BLaER1 treated with 17β-estradiol and CSF1 and Interleukin-3, amounts not matched to agents 10 nM and 100 nM (cell line): ENCODE measurements around the gene ZBTB46.
A peak's percentile ranks its signal among the peaks of the same experiment; 100 is the strongest.
"Not testable (repeated sequence)": the region's sequence is repeated elsewhere in the genome, so short reads cannot be mapped to it uniquely, and the experiment has no call there.

Experiments
- H3K27ac ChIP-seq, 11 experiments: shearing (Covaris generic); formaldehyde crosslinking; 2 replicates each; pipeline ENCODE4 v1.8.1; 2022
- H3K27me3 ChIP-seq, 11 experiments: shearing (Covaris generic); formaldehyde crosslinking; 2 replicates each; pipeline ENCODE4 v1.8.1; 2022
- H3K36me3 ChIP-seq, 11 experiments: shearing (Covaris generic); formaldehyde crosslinking; 2 replicates each; pipeline ENCODE4 v1.8.1; 2022
- H3K4me1 ChIP-seq, 10 experiments: shearing (Covaris generic); formaldehyde crosslinking; 2 replicates each; pipeline ENCODE4 v1.8.1; 2022
- H3K4me2 ChIP-seq, 11 experiments: shearing (Covaris generic); formaldehyde crosslinking; 2 replicates each; pipeline ENCODE4 v1.8.1; 2022
- H3K4me3 ChIP-seq, 10 experiments: shearing (Covaris generic); formaldehyde crosslinking; 2 replicates each; pipeline ENCODE4 v1.8.1; 2022
- H3K9ac ChIP-seq, 11 experiments: shearing (Covaris generic); formaldehyde crosslinking; 2 replicates each; pipeline ENCODE4 v1.8.1; 2022
- H3K9me3 ChIP-seq, 11 experiments: shearing (Covaris generic); formaldehyde crosslinking; replicated peaks in 1 of 11; 2 replicates each; pipeline ENCODE4 v1.8.1; 2022
- H4K20me1 ChIP-seq, 11 experiments: shearing (Covaris generic); formaldehyde crosslinking; 2 replicates each; pipeline ENCODE4 v1.8.1; 2022
- Cebpa-rat ChIP-seq, 11 experiments: shearing (Covaris generic); IDR thresholded peaks; 2 replicates each; pipeline ENCODE4 v1.8.1; 2022

ZBTB46 gene

DNA sequence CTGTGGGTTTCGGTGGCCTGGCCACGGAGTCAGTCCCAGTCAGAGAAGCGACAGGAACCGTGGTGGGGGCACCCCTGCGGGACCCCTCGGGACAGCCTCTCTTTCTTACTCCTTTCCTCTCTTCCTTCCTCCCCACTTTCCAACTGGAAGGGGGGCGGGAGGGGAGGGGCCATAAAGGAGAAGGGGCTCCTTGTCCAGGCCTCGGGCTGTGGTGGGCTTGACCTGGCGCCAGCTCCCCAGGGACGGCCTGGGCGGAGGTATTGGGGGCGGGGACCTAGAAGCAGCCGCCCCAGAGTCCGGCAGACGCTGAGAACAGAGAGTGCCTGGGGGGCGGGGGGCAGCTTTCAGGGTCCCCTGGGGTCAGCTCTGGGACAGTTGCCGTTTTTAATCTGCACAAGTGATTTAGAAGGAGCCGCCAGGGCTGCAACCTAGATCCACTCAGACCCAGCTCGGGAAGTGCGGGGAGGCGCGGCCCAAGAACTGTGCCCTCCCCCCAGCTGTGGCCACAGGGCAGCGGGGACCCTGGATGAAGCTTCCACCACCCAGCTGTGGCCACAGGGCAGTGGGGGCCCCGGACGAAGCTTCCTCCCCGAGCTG, 23.8 kb upstream of the ZBTB46 start:
- peak overlapping the region; percentile 60 to 85 (median 72) for H3K9ac ChIP-seq
- peak overlapping the region; percentile 91 to 99 (median 97) for H3K4me2 ChIP-seq
- no peaks in the 10 kb centered on the region for H3K36me3 ChIP-seq
- H3K27ac ChIP-seq = peak overlapping the region; percentile 30 to 93 (median 81); a peak in 21 of 22 replicates
- peak overlapping the region in 9 of 10 experiments; percentile 8 to 56 (median 34); a peak in 12 of 20 replicates for H3K4me3 ChIP-seq
- peaks cover 76 to 100% (median 89%) of the 10 kb centered on the region in 10 experiments for H3K4me1 ChIP-seq
- TF ChIP-seq Cebpa-rat (IDR thresholded peaks at IDR 0.05) = no peak
- peaks cover 0 to 3% (median 0%) of the 10 kb centered on the region in 11 experiments; a peak in 2 of 22 replicates for H3K9me3 ChIP-seq
- no peaks in the 10 kb centered on the region for H4K20me1 ChIP-seq
- H3K27me3 ChIP-seq = no peaks in the 10 kb centered on the region

DNA sequence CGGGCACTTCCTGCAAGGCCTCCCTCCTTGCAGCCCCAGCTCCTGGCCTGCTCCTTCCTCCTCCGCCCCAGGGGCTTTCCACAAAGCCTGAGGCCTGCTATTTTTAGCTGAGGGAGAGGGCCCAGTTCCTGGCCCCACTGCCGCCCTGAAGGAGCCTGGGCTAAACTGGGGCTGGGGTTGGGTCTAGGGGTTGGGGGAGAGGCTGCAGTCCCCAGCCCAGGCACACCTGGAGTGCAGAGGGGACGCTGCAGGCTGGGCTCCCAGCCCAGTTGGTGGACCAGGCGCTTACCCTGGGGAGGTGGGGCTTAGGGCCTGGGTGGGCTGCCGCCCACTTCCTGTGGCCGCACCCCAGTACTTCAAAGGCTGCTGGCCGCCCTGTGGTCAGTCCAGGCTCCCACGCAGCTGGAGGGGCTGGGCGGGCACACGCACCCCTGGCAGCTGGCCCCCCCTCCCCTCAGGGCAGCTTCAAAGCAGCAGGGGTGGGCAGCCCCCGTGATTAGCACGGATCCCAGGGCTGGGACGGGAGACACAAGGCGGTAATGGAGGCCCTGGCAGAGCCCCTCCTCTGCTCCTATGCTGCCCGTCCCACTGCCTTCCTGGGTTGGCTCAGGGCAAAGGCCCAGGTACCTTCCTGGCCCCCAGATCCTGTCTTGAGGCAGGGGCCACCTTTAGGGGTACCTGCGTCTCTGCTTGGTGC, 23.2 kb upstream of the ZBTB46 start:
- Histone ChIP-seq H3K4me2 (peak overlapping the region; percentile 91 to 99 (median 97)), H3K9ac (peak overlapping the region; percentile 60 to 85 (median 72); a peak in 21 of 22 replicates), H3K27me3 (no peaks in the 10 kb centered on the region), H3K4me3 (peak overlapping the region in 9 of 10 experiments; percentile 8 to 56 (median 34); a peak in 12 of 20 replicates), H3K4me1 (peaks cover 70 to 97% (median 83%) of the 10 kb centered on the region in 10 experiments), H3K36me3 (no peaks in the 10 kb centered on the region), H3K27ac (peak overlapping the region; percentile 30 to 93 (median 81); a peak in 20 of 22 replicates), H3K9me3 (peaks cover 0 to 6% (median 0%) of the 10 kb centered on the region in 11 experiments; a peak in 2 of 22 replicates), H4K20me1 (no peaks in the 10 kb centered on the region)
- no peak for TF ChIP-seq Cebpa-rat (IDR thresholded peaks at IDR 0.05)

DNA sequence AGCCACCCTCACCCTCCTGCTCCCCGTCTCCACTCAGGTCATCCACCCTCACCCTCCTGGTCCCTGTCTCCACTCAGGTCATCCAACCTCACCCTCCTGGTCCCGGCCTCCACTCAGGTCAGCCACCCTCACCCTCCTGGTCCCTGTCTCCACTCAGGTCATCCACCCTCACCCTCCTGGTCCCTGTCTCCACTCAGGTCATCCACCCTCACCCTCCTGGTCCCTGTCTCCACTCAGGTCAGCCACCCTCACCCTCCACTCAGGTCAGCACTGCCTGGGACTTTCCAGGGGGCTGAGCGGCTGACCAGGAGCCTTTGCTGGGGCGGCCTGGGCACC, 22.6 kb upstream of the ZBTB46 start:
- not testable (repeated sequence) for H4K20me1 ChIP-seq, H3K27me3 ChIP-seq, H3K36me3 ChIP-seq, H3K9me3 ChIP-seq
- peaks cover 64 to 92% (median 78%) of the 10 kb centered on the region in 10 experiments for H3K4me1 ChIP-seq
- peak overlapping the region; percentile 60 to 85 (median 72); a peak in 19 of 22 replicates for H3K9ac ChIP-seq
- peak overlapping the region in 10 of 11 experiments; percentile 63 to 93 (median 83); a peak in 19 of 22 replicates for H3K27ac ChIP-seq
- peak overlapping the region; percentile 91 to 99 (median 97) for H3K4me2 ChIP-seq
- peak overlapping the region in 6 of 10 experiments; percentile 13 to 56 (median 36); a peak in 7 of 20 replicates for H3K4me3 ChIP-seq

DNA sequence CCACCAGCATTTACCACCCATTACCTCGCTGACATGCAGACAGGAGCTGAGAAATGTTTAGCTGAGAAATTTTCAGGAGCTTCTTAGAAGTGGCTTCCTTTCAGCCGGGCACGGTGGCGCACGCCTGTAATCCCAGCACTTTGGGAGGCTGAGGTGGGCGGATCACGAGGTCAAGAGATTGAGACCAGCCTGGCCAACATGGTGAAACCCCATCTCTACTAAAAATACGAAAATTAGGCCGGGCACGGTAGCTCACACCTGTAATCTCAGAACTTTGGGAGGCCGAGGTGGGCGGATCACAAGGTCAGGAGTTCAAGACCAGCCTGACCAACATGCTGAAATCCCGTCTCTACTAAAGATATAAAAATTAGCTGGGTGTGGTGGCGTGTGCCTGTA, 20.5 kb upstream of the ZBTB46 start:
- Histone ChIP-seq H3K4me2 (peak overlapping the region; percentile 9 to 99 (median 68); a peak in 20 of 22 replicates), H3K4me1 (peaks cover 64 to 92% (median 78%) of the 10 kb centered on the region in 10 experiments)
- H3K9me3 ChIP-seq, H3K27me3 ChIP-seq, H4K20me1 ChIP-seq, H3K27ac ChIP-seq, H3K36me3 ChIP-seq, H3K9ac ChIP-seq, H3K4me3 ChIP-seq: not testable (repeated sequence)

DNA sequence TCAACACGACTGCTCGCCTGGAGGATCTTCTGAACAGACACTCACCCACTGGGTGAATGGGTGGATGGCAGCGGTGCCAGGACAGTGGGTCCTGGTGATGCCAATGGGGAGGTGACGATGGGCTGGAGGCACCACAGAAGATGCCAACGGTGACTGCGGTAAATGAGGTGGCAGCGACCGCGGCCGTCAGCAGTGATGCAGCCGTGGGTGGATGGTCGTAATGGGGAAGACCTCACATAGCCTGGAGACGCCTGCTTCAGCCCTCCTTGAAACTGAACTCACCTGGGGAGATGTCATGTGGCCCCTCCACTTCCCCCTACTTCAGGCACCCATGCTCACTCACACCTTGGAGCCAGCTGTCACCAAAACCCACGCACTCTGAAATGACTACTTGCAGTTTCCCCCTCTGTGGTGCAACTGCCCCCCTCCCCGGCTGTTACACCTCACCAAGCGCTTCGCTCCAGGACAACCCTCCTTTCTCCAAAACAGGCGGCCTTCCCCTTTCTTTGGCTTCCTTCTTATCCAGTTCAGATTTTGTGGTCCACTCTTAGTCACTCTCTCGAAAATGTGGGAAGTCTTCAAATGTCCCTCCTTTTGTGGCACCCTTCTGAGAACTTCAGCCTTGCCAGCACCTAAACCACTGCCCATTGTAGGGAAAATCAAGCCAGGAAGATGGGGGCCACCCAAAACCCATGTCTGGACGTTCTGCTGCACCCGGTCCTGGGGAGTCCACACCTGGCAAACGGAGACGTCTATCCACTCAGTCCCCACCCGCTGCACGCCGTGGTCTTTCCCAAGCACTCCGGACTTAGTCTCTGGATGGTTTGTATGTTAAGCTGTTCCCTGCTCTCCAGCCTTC, 19.9 kb upstream of the ZBTB46 start:
- H3K9ac ChIP-seq = 0 out of 22 replicates have a peak overlapping the region, but pooled peaks of 1 of the 11 experiments have one; percentile 2
- H4K20me1 ChIP-seq = no peaks in the 10 kb centered on the region
- H3K4me2 ChIP-seq = peak overlapping the region; percentile 9 to 99 (median 68)
- no peak overlapping the region for H3K4me3 ChIP-seq
- peaks cover 64 to 92% (median 78%) of the 10 kb centered on the region in 10 experiments for H3K4me1 ChIP-seq
- H3K27ac ChIP-seq = no peak overlapping the region; a peak in 1 of 22 replicates
- H3K27me3 ChIP-seq = no peaks in the 10 kb centered on the region
- no peak for TF ChIP-seq Cebpa-rat (IDR thresholded peaks at IDR 0.05)
- H3K9me3 ChIP-seq = peaks cover 0 to 6% (median 0%) of the 10 kb centered on the region in 11 experiments; a peak in 2 of 22 replicates
- H3K36me3 ChIP-seq = no peaks in the 10 kb centered on the region

DNA sequence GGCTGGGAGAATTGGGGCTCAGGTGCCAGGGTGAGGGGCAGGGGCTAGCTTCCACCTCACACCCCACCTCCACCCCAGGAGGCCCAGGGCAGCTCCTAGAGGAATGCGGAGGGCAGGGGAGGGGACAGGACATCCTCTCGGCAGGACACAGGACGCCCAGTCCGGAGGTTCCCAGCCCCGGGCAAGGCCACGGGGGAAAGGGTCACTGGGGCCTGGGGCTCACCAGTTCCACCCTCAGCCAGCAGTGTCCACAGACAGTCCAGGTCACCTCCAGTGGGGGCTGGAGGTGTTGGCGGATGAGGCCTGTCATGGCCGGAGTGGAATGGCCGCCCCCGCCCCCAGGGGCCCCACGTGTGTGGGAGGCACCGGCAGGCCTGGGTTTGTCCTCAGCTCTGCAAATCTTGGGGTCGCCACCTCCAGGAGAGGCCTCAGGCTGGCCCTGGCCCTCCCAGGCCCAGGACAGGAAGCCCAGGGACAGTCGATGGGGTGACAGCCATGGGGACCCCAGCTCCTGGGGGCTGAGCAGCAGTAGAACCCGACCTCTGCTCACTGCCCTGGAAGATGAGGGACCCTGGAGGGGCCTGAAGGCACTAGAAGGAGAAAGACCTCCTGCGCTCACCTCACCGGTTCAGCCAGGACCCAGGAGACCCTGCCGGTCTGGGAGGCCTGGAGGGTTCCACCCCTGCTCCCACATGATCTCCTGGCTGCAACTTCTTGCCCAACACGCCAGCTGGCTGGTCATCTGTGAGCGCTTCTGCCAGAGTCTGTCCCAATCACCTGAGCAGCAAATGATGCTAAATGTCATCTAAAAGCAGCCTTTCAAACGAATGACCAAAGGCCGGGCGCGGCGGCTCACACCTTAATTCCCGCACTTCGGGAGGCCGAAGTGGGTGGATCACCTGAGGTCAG, 17.2 kb upstream of the ZBTB46 start:
- Histone ChIP-seq H3K9ac (peak overlapping the region; percentile 2 to 71 (median 59); a peak in 18 of 22 replicates), H3K4me3 (peak overlapping the region in 5 of 10 experiments; percentile 23 to 61 (median 47); a peak in 6 of 20 replicates), H4K20me1 (peaks cover 0 to 13% (median 0%) of the 10 kb centered on the region in 11 experiments; a peak in 3 of 22 replicates), H3K4me1 (peaks cover 64 to 92% (median 78%) of the 10 kb centered on the region in 10 experiments), H3K27me3 (peaks cover 0 to 22% (median 0%) of the 10 kb centered on the region in 11 experiments; a peak in 5 of 22 replicates), H3K27ac (peak overlapping the region in 10 of 11 experiments; percentile 23 to 75 (median 68); a peak in 18 of 22 replicates), H3K9me3 (peaks cover 0 to 6% (median 0%) of the 10 kb centered on the region in 11 experiments; a peak in 2 of 22 replicates), H3K4me2 (peak overlapping the region; percentile 81 to 100 (median 98)), H3K36me3 (no peaks in the 10 kb centered on the region)
- no peak for TF ChIP-seq Cebpa-rat (IDR thresholded peaks at IDR 0.05)

DNA sequence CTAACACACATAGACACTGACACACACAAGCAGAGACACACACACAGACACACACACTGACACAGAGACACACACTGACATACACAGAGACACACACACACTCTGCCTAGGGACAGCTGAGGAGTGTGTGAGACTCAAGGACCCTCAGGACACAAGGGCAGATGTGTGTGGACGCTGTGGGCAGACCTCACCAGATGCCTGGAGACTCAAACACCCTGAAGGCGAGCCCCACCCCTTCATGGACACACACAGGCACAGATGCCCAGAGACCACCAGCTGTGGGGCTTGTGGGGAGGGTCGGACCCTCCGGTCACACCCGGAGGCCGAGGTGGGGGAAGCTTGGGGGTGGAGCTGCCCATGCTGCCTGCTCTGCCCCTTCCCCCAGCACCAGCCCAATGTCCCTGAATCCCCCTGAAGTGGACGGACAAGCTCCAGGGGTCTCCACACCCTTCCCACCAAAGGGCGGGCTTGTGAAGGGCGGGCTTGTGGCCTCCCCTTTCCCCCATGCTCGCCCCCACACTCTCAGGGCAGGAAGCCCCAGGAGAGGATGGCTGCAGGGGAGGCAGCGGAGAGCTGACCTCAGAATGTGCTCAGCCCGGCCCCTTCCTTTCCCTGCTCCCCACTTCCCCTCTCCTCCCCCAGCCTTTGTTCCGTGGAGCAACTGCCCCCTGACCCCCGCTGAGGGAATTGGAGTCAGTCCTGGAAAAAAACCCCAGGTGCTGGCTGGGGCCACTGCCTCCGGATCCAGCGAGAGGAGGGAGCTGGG, 16.4 kb upstream of the ZBTB46 start:
- Histone ChIP-seq H3K27ac (peak overlapping the region in 10 of 11 experiments; percentile 50 to 75 (median 68); a peak in 19 of 22 replicates), H3K4me1 (peaks cover 72 to 92% (median 82%) of the 10 kb centered on the region in 10 experiments), H3K9ac (peak overlapping the region; percentile 2 to 71 (median 61); a peak in 19 of 22 replicates), H3K4me2 (peak overlapping the region; percentile 81 to 100 (median 98)), H4K20me1 (peaks cover 0 to 16% (median 0%) of the 10 kb centered on the region in 11 experiments; a peak in 4 of 22 replicates), H3K4me3 (peak overlapping the region in 6 of 10 experiments; percentile 23 to 61 (median 46); a peak in 7 of 20 replicates), H3K27me3 (peaks cover 0 to 29% (median 0%) of the 10 kb centered on the region in 11 experiments; a peak in 5 of 22 replicates), H3K9me3 (peaks cover 0 to 6% (median 0%) of the 10 kb centered on the region in 11 experiments; a peak in 2 of 22 replicates), H3K36me3 (no peaks in the 10 kb centered on the region)
- no peak for TF ChIP-seq Cebpa-rat (IDR thresholded peaks at IDR 0.05)
